Measurements from ENCODE around the gene TMTC1.
"Not testable (repeated sequence)": the region's sequence is repeated elsewhere in the genome, so short reads cannot be mapped to it uniquely, and the experiment has no call there.

The TMTC1 gene

GRCh38 chr12:29783773-29784666 is at the start of gene TMTC1:
Gene TMTC1, minus strand, starts transcription at chr12:29783942. Its CDS starts 191 bp downstream, at chr12:29783751.
- intact Hi-C loops (cut with DNase I) = loop anchor here (5.0 kb wide), 1 partner anchor 232 kb away; no protein-coding TSS in a partner anchor
- peak; percentile 61 to 95 (median 76) for DNase-seq

- intact Hi-C loops (cut with DNase I) = no loop called here
Observed at GRCh38 chr12:29831173-29831572, 47.4 kb upstream of the TMTC1 start.

GRCh38 chr12:29830391-29830790 is 46.6 kb upstream of the TMTC1 start:
- no peak for DNase-seq
- intact Hi-C loops (cut with DNase I) = no loop called here

More at GRCh38 chr12:29831173-29831572, 47.4 kb upstream of the TMTC1 start:
- DNase-seq = no peak

- DNase-seq = no peak
Observed at GRCh38 chr12:29818916-29819623, 35.3 kb upstream of the TMTC1 start.

GRCh38 chr12:29816874-29817725 is 33.4 kb upstream of the TMTC1 start:
- no peak for DNase-seq
- intact Hi-C loops (cut with DNase I) = no loop called here

More at GRCh38 chr12:29818916-29819623, 35.3 kb upstream of the TMTC1 start:
- intact Hi-C loops (cut with DNase I) = no loop called here

- intact Hi-C loops (cut with DNase I); DNase-seq: not testable (repeated sequence)
Observed at GRCh38 chr12:29809616-29810361, 26.0 kb upstream of the TMTC1 start.

GRCh38 chr12:29807129-29807528 is 23.4 kb upstream of the TMTC1 start:
- intact Hi-C loops (cut with DNase I) = no loop called here
- no peak for DNase-seq

- intact Hi-C loops (cut with DNase I) = no loop called here
- DNase-seq = no peak
Observed at GRCh38 chr12:29804019-29804418, 20.3 kb upstream of the TMTC1 start.

- intact Hi-C loops (cut with DNase I) = no loop called here
- DNase-seq = no peak
Observed at GRCh38 chr12:29799591-29799990, 15.8 kb upstream of the TMTC1 start.

- no peak for DNase-seq
- intact Hi-C loops (cut with DNase I) = no loop called here
Observed at GRCh38 chr12:29797565-29798355, 14.0 kb upstream of the TMTC1 start.

GRCh38 chr12:29796823-29797263 is 13.1 kb upstream of the TMTC1 start:
- intact Hi-C loops (cut with DNase I) = no loop called here
- no peak for DNase-seq

- no peak for DNase-seq
- intact Hi-C loops (cut with DNase I) = no loop called here
Observed at GRCh38 chr12:29795715-29796114, 12.0 kb upstream of the TMTC1 start.

GRCh38 chr12:29794862-29795261 is 11.1 kb upstream of the TMTC1 start:
- no peak for DNase-seq
- intact Hi-C loops (cut with DNase I) = no loop called here

GRCh38 chr12:29792853-29793252 is 9.1 kb upstream of the TMTC1 start:
- intact Hi-C loops (cut with DNase I) = no loop called here

GRCh38 chr12:29792132-29792531 is 8.4 kb upstream of the TMTC1 start:
- no peak for DNase-seq
- intact Hi-C loops (cut with DNase I) = no loop called here

More at GRCh38 chr12:29792853-29793252, 9.1 kb upstream of the TMTC1 start:
- no peak for DNase-seq

GRCh38 chr12:29782871-29783772 is 620 bp downstream of the TMTC1 start:
- intact Hi-C loops (cut with DNase I) = loop anchor here (5.0 kb wide), 1 partner anchor 231 kb away; no protein-coding TSS in a partner anchor
- peak; percentile 21 to 86 (median 40) for DNase-seq

- DNase-seq = no peak
- intact Hi-C loops (cut with DNase I) = loop anchor here (5.0 kb wide), 1 partner anchor 230 kb away; no protein-coding TSS in a partner anchor
Observed at GRCh38 chr12:29782285-29782870, 1.4 kb downstream of the TMTC1 start.
